Activated naive CD4-positive, alpha-beta T cell treated with anti-CD3 and anti-CD28 coated beads, Interleukin-2, amount 10 ng/mL, durations not matched to agents 5 hours and 36 hours (primary cell): ENCODE data around the gene TTC9C. TPM values are rescaled to one million over a fixed set of nuclear protein-coding genes. Genes with fewer than 3 reads are reported as not detected.

Experiments
- total RNA-seq, 2 experiments: library from RNA; stranded (reverse); gene quantifications; one replicate each; pipeline ENCODE4 v1.2.3, GENCODE V29; 2021

The TTC9C gene, protein sequence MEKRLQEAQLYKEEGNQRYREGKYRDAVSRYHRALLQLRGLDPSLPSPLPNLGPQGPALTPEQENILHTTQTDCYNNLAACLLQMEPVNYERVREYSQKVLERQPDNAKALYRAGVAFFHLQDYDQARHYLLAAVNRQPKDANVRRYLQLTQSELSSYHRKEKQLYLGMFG
- 10 to 100 TPM; 42.4 to 43.6 TPM for total RNA-seq

DNA sequence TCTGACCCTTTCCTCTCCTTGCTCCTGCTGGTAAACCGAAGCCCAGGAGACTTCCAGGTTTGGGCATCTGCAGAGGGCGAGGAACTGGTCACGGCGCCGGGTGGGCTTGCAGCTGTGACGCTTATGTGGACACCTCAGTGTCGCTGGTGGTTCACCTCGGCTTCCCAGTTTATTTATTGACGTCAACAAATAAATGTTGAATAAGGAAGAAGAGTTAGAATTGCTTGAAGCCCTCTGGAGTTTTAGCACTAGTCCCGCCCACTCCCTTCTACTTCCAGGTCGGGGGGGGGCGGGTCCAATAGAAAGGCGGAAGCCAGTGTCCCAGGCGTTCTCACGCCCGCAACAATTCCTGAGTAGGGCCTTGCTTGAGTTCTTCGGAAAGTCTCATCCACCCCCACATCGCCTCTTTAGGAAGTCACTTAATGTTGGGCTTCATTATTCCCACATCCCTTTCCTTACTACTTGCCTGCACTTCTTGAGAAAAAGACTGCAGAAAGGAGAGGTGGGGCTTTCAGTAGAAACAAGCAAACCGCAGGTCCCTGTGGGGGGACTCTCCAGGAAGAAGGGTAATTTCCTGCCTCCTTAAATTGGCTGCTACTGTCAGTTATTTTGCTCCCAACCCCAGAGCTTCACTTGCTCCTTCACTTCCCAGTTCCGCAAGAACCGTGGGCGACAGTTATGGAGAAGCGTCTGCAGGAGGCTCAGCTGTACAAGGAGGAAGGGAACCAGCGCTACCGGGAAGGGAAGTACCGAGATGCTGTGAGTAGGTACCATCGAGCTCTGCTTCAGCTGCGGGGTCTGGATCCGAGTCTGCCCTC is at the start of gene TTC9C:
Gene TTC9C (plus strand): TSS at position 316 of the 818 bp plus-strand sequence. CDS start 363 bp downstream, at position 679.

DNA sequence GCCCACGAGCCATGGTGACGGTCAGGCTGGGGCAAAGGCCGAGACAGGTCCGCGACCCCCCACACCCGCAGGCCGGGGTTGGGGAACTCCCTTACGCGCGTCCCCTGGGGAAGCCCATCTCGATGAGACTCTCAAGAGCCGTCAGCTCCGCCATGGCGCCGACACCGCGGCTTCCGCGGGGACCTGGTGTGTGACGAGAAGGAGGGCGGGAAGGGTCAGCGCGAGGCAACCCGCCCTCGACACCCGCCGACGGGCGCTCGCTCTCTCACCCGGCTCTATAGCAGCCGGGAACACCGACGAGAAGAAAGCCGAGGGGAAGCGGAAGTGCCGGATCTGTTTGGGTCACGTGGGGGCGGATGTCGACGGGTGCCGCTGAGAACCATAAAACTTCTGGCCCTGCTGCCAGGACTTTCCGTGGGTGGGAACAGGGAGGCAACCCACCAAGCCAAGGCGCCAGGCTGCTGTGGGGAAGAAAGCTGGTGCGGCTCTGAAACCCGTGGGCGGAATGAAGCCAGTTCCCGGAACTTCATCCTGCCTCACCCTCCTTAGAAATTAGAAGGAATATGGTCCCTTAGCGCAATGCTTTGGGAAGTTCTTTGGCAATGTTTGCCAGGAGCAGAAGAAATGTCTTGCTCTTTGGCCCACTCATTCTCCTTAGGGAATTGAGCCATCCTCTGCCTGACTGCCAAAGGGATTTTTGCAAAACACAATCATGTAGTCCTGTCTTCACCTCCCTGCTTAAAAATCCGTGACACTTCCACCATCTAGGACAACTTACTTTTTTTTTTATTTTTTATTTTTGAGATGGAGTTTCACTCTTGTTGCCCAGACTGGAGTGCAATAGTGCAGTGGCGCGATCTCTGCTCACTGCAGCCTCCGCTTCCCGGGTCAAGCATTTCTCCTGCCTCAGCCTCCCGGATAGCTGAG is 49.3 kb upstream of the TTC9C start, which contains the start of gene UBXN1:
Gene UBXN1 (minus strand): TSS at position 304 of the 927 bp plus-strand sequence. CDS start 150 bp downstream, at position 154.

GRCh38 chr11:62689421-62690183 is 38.7 kb upstream of the TTC9C start, which contains the start of gene LRRN4CL:
LRRN4CL (minus strand) TSS chr11:62689530; CDS start chr11:62688508, 1,022 bp downstream.

GRCh38 chr11:62707277-62707861 is 20.9 kb upstream of the TTC9C start, which contains the start of the genes BSCL2 and GNG3:
BSCL2 (minus strand) TSS chr11:62707424; CDS start chr11:62707195, 229 bp downstream.
GNG3 (plus strand) TSS chr11:62707676; CDS start chr11:62708296, 620 bp downstream.

DNA sequence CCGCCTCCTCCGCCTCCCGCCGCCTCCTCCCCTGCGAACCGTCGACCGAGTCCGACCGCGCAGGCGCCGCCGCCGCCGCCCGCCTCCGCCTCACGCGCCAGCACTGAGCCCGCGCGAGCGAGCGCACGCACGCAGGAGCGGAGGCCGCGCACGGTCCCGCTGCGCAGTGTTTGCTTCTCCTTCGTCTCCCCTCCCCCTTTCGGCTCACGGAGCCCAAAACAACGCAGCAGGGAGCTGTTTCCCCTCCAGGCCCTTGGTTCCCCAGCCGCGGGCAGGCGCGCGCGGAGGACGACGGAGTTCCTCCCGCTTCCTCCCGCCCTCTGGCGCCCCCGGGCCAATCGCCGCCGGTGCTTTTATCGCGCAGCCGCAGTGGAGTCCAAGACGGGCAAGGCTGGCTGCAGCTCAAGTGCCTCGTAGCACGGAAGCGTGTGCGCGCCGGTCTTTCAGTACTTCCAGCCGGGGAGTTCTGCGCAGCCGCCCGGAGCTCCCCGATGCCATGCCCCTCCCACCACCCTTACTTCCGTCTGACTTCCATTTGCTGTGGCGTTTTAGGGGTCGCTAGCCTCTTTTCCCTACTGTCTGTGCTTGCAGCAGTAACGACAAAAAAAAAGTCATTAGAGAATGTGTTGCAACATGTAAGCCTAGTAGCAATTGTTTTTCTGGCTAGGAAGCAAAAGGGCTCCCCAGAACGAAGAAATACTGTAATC is 968 bp upstream of the TTC9C start, which contains the start of gene HNRNPUL2:
Gene HNRNPUL2 (minus strand): TSS at position 293 of the 707 bp plus-strand sequence. CDS start 301 bp downstream, outside the sequence.

GRCh38 chr11:62753736-62754603 is 25.7 kb downstream of the TTC9C start, which contains the start of gene ZBTB3:
ZBTB3 (minus strand) TSS chr11:62754160; CDS start chr11:62753664, 496 bp downstream.

DNA sequence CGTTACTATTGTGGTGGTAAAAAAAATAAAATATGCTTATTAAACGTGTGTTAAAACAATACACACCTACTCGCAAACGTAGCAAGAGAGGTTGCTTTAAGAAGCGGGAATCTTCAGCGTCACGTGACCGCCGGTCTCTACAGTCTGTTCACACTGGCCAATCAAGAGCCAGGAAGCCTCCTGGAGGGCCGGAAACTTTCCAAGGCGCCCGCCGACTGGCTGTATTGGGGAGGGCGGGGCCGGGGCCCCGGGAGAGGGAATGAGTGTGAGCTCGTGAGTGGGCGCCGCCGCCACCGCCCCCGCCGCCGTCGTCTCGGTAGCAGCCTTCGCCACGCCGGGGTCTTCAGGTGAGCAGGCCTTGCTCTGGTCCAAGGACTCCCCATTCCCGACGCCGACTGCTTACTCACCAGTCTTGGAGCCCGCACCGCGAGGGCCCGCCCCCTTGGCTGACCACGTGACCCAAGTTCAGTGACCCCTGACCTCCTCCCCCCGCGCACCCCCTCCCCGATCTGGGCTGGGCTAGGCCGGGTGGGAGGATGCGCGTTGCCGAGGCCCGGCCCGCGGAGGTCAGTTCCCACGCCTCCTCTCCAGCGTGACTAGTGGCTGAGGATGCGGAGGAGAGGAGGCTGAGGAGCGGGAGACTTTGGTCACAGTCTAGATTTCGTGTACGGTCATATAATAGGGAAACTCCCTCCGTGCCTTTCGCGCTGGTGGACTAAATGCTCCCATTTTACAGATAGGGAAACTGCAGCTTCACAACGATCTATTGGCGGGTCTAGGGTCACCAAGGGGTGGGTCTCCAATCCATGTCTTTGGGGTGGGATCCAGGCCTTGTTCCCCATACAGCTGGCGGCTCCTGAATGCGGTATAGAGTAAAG is 43.1 kb downstream of the TTC9C start, which contains the start of gene TAF6L:
Gene TAF6L (plus strand): TSS at position 253 of the 878 bp plus-strand sequence. CDS start 4,388 bp downstream, outside the sequence.

GRCh38 chr11:62787005-62787759 is 58.9 kb downstream of the TTC9C start, which contains the start of gene TMEM179B:
TMEM179B (plus strand) TSS chr11:62787402; CDS start chr11:62787432, 30 bp downstream.

Other genes starting within 250 kb of the TTC9C start
- gene AHNAK, start 181.7 kb upstream of the TTC9C start, total RNA-seq: 100 to 1,000 TPM in 1 of 2 experiments, 10 to 100 TPM in 1; 96.0 to 111 TPM
- 1,000 to 10,000 TPM; 1,877 to 1,888 TPM for gene EEF1G, start 154.6 kb upstream of the TTC9C start, total RNA-seq
- gene TUT1, start 137.0 kb upstream of the TTC9C start, total RNA-seq: 10 to 100 TPM; 26.2 to 28.2 TPM
- gene MTA2, start 126.6 kb upstream of the TTC9C start, total RNA-seq: 100 to 1,000 TPM; 208 to 223 TPM
- gene EML3, start 115.7 kb upstream of the TTC9C start, total RNA-seq: 100 to 1,000 TPM; 133 to 139 TPM
- 1 to 10 TPM; 1.1 to 1.7 TPM for gene ROM1, start 115.2 kb upstream of the TTC9C start, total RNA-seq
- 10 to 100 TPM; 70.9 to 73.2 TPM for gene B3GAT3, start 106.5 kb upstream of the TTC9C start, total RNA-seq
- 100 to 1,000 TPM; 297 to 300 TPM for gene GANAB, start 81.9 kb upstream of the TTC9C start, total RNA-seq
- gene INTS5, start 75.2 kb upstream of the TTC9C start, total RNA-seq: 10 to 100 TPM; 31.4 to 32.4 TPM
- gene C11orf98, start 63.3 kb upstream of the TTC9C start, total RNA-seq: 10 to 100 TPM; 83.3 to 83.8 TPM
- gene CSKMT, start 63.2 kb upstream of the TTC9C start, total RNA-seq: 10 to 100 TPM; 12.8 to 14.2 TPM
- 1 to 10 TPM; 6.2 to 8.1 TPM for gene UQCC3, start 56.8 kb upstream of the TTC9C start, total RNA-seq
- 10 to 100 TPM; 26.5 to 28.9 TPM for gene LBHD1, start 56.2 kb upstream of the TTC9C start, total RNA-seq
- 100 to 1,000 TPM; 157 to 162 TPM for gene UBXN1, start 49.4 kb upstream of the TTC9C start, total RNA-seq
- under 1 TPM; 0.14 to 0.35 TPM for gene LRRN4CL, start 39.0 kb upstream of the TTC9C start, total RNA-seq
- gene BSCL2, start 21.1 kb upstream of the TTC9C start, total RNA-seq: 10 to 100 TPM; 26.6 to 33.7 TPM
- gene GNG3, start 20.8 kb upstream of the TTC9C start, total RNA-seq: not detected
- gene HNRNPUL2, start 1.0 kb upstream of the TTC9C start, total RNA-seq: 10 to 100 TPM; 60.2 to 63.0 TPM
- gene ZBTB3, start 25.7 kb downstream of the TTC9C start, total RNA-seq: 10 to 100 TPM; 14.8 to 17.8 TPM
- 10 to 100 TPM; 84.5 to 93.5 TPM for gene POLR2G, start 33.1 kb downstream of the TTC9C start, total RNA-seq
- 10 to 100 TPM; 21.3 to 22.1 TPM for gene TAF6L, start 42.9 kb downstream of the TTC9C start, total RNA-seq
- 10 to 100 TPM; 45.4 to 45.5 TPM for gene TMEM179B, start 58.9 kb downstream of the TTC9C start, total RNA-seq
- 10 to 100 TPM; 19.1 to 21.5 TPM for gene TMEM223, start 63.5 kb downstream of the TTC9C start, total RNA-seq
- 100 to 1,000 TPM; 101 to 104 TPM for gene NXF1, start 77.0 kb downstream of the TTC9C start, total RNA-seq
- 10 to 100 TPM; 43.5 to 43.8 TPM for gene STX5, start 103.6 kb downstream of the TTC9C start, total RNA-seq
- gene TEX54, start 104.4 kb downstream of the TTC9C start, total RNA-seq: not detected
- gene WDR74, start 111.1 kb downstream of the TTC9C start, total RNA-seq: 10 to 100 TPM; 64.7 to 71.4 TPM
- gene SLC3A2, start 152.4 kb downstream of the TTC9C start, total RNA-seq: 100 to 1,000 TPM; 150 to 157 TPM
- not detected for gene CHRM1, start 192.9 kb downstream of the TTC9C start, total RNA-seq